NCI-H2227 treated with DMSO at 0.1 percent for 48 hours (cell line): ENCODE results near the gene FRK.
"Not testable (repeated sequence)": the region's sequence is repeated elsewhere in the genome, so short reads cannot be mapped to it uniquely, and the experiment has no call there.

ENCODE experiments used
- DNase-seq: peaks from one replicate; lab custom pipeline; 2025; lab: John Stamatoyannopoulos, UW

FRK gene

DNA sequence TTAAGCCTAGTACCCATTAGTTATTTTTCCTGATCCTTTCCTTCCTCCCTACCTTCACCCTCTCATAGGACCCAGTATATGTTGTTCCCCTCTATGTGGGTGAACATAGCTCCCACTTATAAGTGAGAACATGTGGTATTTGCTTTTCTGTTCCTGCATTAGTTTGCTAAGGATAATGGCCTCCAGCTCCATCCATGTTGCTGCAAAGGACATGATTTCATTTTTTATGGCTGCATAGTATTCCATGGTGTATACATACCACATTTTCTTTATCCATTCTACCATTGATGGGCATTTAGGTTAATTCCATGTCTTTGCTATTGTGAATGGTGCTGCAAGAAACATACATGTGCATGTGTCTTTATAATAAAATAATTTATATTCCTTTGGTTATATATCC, 115.9 kb downstream of the FRK start:
- DNase-seq, result not testable (repeated sequence)

DNA sequence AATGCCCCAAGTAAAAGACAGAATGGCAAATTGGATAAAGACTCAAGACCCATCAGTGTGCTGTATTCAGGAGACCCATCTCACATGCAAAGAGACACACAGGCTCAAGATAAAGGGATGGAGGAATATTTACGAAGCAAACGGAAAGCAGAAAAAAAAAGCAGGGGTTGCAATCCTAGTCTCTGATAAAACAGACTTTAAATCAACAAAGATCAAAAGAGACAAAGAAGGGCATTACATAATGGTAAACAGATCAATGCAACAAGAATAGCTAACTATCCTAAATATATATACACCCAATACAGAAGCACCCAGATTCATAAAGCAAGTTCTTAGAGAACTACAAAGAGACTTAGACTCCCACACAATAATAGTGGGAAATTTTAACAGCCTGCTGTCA, 123.2 kb downstream of the FRK start:
- not testable (repeated sequence) for DNase-seq

DNA sequence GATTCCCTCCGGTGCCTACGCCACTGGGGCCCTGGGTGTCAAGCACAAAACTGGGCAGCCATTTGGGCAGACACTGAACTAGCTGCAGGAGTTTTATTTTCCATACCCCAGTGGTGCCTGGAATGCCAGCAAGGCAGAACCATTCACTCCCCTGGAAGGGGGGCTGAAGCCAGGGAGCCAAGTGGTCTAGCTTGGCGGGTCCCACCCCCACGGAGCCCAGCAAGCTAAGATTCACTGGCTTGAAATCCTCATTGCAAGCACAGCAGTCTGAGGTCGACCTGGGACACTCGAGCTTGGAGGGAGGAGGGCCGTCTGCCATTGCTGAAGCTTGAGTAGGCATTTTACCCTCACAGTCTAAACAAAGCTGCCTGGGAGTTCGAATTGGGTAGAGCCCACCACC, 125.3 kb downstream of the FRK start:
- no peak for DNase-seq

DNA sequence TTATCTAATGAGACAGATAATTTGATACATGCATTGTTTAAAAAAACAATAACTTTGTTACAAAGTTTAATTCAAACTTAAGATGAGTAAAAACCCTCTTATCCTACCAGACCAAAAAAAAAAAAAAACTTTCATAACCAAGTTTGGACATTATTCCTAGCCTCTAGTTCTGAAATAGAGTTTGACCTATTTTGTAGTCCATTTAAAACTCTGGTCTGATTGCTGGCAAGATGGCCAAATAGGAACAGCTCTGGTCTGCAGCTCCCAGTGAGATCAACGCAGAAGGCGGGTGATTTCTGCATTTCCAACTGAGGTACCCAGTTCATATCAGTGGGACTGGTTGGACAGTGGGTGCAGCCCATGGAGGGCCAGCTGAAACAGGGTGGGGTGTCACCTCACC, 125.9 kb downstream of the FRK start:
- no peak for DNase-seq

DNA sequence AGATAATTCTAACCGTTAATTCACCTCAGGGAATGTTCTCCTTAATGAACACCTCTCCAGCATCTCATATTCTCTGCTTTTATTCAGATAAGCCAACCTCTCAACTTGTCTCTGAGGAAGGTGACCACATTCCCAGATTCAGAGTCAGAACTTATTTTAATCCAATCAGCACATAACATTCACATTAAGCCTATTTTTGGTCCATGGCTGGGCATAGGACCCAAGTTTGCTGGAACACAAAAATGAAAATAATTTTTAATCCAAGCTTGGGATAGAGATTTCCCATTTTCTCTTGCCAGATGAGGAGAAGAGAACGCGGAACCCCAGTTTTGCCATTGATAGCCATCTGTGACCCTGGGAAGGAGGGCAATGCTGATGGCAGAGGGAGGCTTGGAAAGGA, 126.5 kb downstream of the FRK start:
- DNase-seq, result no peak

DNA sequence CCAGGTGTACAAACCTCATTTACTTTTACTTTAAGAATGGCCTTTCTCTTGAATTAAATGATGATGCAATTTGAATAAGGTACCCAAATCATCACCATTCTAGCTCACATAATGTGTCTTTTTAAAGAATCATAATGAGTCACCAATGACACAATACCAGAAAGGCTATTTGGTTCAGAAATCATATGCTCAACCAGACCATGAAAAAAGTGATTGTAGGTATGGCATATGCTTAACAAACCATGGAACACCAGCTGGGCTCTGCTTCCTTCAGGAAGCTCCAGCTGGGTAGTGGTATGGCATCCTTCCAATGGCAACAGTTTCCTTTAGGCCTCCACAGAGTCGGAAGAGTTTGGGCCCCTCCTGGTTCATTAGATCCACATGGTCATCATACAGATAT, 128.2 kb downstream of the FRK start:
- DNase-seq, result no peak

DNA sequence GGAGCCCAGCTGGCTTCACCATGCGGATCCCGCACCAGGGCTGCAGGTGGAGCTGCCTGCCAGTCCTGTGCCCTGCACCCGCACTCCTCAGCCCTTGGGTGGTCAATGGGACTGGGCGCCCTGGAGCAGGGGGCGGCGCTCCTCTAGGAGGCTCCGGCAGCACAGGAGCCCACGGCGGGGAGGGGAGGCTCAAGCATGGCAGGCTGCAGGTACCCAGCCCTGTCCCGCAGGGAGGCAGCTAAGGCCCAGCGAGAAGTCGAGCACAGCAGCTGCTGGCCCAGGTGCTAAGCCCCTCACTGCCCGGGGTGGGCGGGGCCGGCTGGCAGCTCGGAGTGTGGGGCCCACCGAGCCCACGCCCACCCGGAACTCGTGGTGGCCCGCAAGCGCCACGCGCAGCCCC, 132.7 kb downstream of the FRK start:
- not testable (repeated sequence) for DNase-seq

DNA sequence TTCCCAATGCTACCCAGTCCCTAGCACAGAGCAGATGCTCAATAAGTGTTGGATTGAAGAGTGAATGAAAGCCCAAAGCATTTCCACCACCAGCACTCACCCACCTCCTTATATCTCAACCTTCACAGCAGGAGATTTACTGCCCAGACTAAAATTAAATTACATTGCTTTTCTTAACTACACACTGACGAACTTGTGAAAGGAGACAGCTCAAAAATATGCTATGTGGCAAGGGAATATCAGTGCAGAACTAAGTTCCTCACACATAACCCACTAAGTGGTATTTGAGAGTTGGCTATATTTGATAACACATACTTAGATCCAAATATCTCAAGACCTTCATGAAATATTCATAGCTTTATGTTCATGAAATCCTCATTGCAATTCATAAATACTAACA, 137.7 kb downstream of the FRK start:
- DNase-seq, result no peak

DNA sequence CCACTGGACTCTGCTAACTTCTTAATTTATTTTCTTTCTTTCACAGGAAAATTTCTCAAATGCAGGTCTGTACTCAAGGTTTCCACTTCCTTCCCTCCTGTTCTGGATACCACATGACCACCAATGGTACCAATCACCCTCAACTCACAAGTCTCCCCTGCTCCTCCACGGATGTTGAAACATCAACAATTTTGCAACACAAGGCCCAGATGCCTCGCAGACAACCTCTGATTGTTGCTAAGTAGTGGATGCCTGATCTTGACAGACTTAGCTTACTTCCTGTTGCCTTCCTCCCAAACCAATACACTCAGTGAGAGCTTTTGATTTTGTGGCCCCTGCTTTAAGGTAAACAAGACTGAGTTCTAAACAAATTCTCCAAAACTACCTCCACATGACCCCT, 146.6 kb downstream of the FRK start:
- no peak for DNase-seq

DNA sequence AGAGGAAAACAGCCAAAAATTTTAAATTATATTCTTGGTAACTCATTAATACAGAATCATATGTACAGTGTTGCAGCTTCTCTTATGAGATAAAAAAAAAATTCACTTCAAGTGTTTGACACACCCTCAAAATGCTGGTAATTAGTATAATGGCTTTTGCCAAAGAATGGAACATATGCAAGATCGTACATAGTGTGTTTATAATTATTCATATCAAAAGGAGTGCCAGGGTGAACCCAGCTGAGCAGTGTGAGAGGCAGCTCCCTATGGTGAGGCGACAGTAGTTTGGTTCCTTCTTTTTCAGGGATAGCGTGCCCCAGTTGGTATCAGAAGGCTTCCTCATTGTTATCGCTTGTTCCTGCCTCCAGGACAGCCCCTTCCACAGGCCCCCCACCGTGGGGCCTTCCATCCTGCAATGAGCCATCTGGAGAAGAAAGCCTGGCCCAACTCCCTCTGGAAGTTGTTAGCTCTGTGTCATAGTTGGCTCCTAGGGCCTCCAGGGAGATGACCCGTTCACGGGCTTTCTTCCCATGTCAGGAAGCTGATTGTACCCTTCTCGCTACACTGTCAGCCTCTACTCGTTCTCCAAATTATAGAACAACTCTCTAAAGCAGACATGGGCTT, 150.7 kb downstream of the FRK start:
- DNase-seq, result no peak

DNA sequence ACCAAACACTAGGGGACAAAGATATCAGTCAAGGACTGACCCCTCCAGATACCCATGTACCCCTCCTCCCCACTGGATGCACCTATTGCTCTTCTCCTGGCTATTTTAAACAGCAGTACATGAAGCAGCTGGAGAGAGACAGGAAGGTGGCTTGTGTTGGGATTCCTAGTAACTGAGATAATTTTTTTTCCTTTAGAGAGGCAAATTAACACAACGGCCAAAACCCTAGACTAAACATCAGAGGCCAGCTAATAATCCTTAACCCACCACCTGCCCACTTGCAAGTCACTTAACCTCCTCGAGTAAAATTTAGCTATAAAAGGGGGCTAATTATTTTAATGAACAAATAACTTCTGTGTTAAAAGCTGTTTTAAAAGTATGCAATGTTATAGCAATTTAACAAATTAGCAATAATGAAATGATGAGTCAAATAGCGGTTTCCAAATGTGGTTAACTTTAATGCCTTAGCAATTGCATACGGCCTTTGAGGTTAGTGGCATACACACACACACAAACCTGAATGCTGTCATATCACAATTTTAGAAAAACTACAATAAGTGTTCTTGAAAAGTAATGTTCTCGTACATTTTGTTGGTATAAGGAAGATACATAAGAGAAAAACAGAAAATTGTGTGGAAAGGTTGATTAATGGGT, 151.7 kb downstream of the FRK start:
- no peak for DNase-seq

DNA sequence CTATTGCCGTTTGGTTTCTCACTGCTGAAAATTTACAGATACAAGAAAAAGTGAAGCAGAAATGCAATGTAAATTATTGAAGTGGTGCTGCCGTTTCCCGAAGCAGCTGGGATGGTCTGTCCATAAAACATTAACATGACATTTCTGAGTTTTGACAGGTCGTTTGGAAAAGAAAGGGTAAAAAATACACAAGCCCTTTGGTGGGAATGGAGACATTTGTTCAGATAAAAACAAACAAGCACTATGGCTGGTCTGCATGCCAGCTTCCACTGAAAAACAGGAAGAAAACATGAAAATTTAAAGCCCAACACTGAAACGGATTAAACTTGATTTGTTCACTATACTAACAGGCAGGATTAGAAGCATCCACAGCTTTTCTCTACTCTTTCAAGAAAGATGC, 155.2 kb downstream of the FRK start:
- no peak for DNase-seq

DNA sequence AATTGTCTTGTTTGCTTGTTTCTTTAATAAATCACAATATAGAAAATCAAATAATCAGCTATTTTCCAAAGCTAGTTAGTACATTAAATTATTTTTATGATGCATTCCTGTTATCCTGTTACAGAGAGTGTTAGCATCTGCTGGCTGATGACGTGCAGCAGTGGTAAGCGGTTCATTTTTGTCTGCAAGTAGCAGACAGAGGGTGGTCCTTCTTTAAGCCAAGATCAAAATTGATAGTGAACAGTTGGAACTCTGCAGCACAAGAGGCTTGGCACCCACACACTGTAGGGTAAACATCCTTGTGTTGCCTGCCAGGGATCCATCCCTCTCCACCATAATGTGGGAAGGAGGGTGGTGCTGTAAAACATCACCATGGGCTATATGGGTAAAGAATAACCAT, 158.3 kb downstream of the FRK start:
- DNase-seq, result no peak

DNA sequence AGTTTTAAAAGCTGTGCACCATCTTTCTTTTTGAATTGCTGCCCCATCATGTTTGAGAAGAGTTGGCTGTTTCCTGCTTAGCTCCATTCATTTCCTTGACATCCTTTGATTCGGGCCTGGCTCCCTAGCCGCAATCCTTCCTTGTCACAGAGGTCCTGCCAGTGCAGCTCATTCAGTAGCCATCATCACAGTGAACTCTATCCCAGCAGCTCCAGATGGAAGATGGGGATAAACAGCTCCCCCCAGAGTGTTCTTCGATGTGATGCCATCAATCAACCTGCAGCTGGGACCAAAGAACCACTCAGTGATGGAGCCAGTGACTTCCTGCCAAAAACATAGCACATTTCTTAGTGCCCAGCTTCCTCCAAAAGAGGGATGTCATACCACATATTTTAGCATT, 158.8 kb downstream of the FRK start:
- DNase-seq, result no peak

DNA sequence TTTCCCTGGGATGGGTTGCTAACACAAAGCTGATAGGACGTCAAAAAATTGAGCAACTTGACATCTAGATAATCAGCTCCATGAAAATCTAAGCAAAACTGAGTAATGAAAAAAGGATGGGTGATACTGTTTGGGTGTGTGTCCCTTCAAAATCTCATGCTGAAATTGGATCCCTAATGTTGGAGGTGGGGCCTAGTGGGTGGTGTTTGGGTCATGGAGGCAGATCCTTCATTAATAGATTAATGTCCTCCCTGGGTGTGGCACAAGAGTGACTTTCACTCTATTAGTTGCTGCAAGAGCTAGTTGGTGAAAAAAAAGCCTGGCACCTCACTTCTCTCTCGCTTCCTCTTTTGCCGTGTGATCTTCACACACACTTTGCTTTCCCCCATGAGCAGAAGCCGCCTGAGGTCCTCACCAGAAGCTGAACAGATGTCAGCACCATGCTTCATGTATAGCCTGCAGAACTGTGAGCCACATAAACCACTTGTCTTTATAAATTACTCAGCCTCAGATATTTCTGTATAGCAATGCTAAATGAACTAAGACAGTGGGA, 160.9 kb downstream of the FRK start:
- DNase-seq, result no peak

DNA sequence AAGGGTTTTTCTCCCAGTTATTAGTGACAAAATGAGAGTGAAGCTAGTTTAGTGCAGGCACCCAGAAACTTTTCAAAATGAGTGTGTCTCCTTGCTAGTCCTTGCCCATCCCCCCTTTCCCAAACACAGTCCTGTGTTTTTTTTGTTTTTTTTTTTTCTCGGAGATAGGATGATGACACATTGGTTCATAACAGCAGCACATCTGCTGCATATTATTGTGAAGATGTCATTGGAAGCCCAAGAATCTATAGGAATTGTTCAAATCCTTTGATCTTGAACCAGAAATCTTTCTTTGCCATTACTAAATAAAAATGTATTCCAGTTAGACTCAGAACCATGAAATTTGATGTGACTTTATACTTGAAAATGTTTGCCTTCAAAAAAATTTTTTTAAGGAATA, 162.4 kb downstream of the FRK start:
- DNase-seq, result no peak

DNA sequence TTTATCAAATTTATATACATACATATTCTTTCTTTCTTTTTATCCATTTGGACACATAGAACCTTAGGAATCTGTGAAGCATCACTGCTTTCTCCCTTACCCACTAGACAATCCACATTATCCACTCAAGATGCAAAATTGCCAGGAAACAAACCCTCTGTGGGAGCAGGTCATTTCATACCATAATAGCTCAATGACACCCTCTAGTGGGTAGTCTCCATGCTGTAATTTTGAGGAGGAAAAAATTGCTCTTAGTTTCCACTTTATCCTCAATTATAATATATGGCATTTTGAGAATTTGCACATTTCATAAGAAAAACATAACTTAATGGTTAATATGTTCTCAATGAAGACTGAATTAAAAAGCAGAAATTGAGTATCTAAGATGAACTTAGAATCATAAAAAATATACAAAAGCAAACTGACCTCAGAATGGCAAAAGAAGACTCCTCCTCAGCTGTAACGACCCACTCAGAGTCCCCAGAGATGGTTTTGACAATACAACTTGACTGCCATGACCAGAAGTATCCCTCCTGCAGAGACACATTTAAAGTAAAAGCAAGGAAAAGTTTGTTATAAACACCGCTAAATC, 164.1 kb downstream of the FRK start:
- no peak for DNase-seq

DNA sequence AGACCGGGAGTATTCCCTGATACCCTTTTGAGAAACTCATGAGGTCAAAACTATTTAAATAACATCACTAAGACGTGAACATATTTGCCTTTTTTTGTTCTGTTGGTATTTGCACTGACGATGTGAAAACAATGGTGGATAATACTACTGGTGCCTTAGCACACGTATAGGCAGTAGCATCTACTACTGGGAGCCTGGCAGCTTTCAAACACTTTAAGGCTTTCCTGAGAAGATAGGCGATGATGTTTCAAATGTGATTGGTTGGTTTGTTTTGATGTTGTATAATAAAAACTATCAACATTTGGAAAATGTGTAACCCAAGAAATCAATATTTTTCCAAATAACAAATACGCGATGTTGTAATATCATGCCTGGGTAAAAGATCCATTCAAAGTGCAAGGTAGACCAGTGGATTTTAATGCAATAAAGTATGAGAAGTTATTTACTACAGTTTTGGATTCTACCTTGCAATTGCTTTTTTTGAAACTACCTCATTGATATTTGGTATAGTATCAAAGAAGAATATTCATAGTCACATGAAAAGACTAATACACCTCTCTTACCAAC, 166.2 kb downstream of the FRK start:
- no peak for DNase-seq

DNA sequence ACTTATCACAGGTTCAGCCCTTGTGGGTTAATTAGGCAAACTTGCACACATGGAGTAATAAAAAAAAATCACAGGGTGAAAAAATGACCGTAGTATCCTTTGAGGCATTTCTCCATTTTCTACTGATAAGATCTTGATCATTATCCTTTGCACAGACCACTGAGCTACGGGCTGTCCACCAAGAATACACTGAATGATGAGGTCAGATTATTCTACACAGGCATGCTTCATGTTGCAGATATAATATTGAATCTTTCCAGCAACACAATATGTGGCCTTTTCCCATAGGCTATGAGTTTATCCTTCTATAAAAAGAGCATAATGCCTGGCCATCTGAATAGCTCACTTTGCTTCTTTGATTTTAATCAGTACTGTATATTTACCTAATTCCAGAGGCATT, 168.9 kb downstream of the FRK start:
- no peak for DNase-seq

DNA sequence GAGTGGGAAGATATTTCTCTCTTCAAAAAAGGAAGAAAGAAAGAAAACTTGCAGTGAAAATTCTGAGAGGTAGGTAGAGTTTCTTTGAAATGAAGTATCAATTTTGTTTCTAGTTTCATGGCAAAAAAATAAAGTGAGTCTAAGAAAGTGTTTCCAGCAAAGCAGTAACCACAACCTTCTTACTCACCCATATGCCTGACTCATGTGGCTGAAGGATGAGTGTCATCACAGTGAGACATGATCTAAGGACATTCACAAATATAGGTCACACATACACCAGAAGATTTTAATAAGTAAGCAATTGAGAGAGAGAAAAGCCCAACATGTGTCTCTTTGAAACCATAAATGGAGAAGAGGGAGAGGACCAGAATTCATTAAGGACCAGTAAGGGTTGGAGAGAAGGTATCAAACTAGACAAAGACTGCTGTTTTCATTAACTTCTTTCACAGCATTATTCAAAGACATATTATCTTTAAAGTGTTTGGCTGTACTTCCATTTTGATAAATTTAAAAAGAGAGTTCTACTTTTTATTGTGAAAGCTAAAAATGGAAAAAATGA, 169.5 kb downstream of the FRK start:
- DNase-seq, result no peak

DNA sequence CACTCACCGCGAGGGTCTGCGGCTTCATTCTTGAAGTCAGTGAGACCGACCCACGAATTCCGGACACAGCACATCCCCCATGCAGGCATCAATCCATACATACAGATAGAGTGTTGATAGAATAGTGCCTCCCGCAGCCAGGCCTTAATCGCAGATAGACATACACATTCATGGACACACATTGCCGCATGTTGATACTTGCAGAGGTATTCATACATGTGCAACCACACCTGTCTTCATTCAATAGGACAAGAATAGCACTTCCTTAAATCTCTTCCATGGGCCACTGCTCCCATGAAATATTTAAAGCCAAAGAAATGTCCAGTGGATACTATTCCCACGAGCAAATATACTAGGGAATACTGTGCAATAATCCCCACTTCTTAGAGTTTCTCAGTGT, 170.5 kb downstream of the FRK start:
- no peak for DNase-seq

DNA sequence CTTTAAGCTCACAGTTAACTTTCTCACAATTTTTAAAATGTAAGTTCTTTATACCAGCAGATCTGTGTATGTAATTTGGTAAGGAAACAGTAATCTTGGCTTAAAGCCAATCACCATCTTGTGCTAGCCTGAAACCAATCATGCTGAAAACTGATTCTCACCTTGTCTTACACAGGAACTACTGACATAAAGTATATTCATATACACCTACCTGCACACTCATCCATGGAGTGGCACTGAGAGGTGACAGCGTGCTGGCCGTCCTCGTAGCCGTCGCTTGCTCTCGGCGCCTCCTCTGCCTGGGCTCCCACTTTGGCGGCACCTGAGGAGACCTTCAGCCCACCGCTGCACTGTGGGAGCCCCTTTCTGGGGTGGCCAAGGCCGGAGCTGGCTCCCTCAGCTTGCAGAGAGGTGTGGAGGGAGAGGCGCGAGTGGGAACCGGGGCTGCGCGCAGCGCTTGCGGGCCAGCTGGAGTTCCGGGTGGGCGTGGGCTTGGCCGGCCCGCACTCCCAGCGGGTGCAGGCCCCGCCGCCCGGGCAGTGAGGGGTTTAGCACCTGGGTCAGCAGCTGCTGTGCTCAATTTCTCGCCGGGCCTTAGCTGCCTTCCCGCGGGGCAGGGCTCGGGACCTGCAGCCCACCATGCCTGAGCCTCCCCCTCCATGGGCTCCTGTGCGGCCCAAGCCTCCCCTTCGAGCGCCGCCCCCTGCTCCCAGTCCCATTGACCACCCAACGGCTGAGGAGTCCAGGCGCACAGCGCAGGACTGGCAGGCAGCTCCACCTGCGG, 171.8 kb downstream of the FRK start:
- DNase-seq, result not testable (repeated sequence)
